MCF 10A (cell line): Measurements from ENCODE around the gene CANX. TPM values are rescaled to one million over a fixed set of nuclear protein-coding genes. Genes with fewer than 3 reads are reported as not detected.

Experiments
- BruUV-seq: library from RNA; stranded (reverse); fragments of 400-500 nt; replicated peaks from 2 replicates; lab custom pipeline; 2021; lab: Mats Ljungman, UMichigan
- CTCF ChIA-PET: fragments of 300-600 bp; sonication (Branson Sonifier 250); formaldehyde crosslinking; extraction: SDS; loops from one replicate; lab custom pipeline; 2021; ENCODE audit warnings: antibody characterized with exemption, inconsistent platforms; lab: Yijun Ruan, JAX
- POLR2A ChIA-PET: fragments of 300-600, 350-650 bp; sonication (Branson Sonifier 250); formaldehyde crosslinking; extraction: SDS; loops from one replicate; lab custom pipeline; 2020; ENCODE audit warnings: antibody characterized with exemption, inconsistent platforms; lab: Yijun Ruan, JAX
- DNase-seq: peaks from one replicate; pipeline ENCODE4 v3.0.0-alpha.2; 2018; ENCODE audit not compliant: unreplicated experiment
- H3K27ac Mint-ChIP-seq: one replicate; pipeline ENCODE4 v1.8.0; 2022; ENCODE audit warnings: mild to moderate bottlenecking, low read depth, mixed read lengths; ENCODE audit not compliant: unreplicated experiment
- H3K27me3 Mint-ChIP-seq: one replicate; pipeline ENCODE4 v1.8.0; 2022; ENCODE audit warnings: mixed read lengths; ENCODE audit not compliant: insufficient read depth, unreplicated experiment
- H3K36me3 Mint-ChIP-seq: one replicate; pipeline ENCODE4 v1.8.0; 2022; ENCODE audit warnings: mild to moderate bottlenecking, moderate library complexity, mixed read lengths; ENCODE audit not compliant: insufficient read depth, unreplicated experiment
- H3K4me1 Mint-ChIP-seq: one replicate; pipeline ENCODE4 v1.8.0; 2022; ENCODE audit warnings: mixed read lengths; ENCODE audit not compliant: insufficient read depth, unreplicated experiment
- H3K4me3 Mint-ChIP-seq: one replicate; pipeline ENCODE4 v1.8.0; 2022; ENCODE audit warnings: mild to moderate bottlenecking, moderate library complexity, mixed read lengths; ENCODE audit not compliant: unreplicated experiment
- H3K9me3 Mint-ChIP-seq: one replicate; pipeline ENCODE4 v1.8.0; 2022; ENCODE audit warnings: mixed read lengths; ENCODE audit not compliant: unreplicated experiment
- intact Hi-C: fragments of 100-400 bp; cut with micrococcal nuclease; formaldehyde crosslinking; loops from 2 replicates; pipeline ENCODE4 v1.14.1; 2022
- total RNA-seq: library from RNA; stranded (reverse); gene quantifications from 2 replicates; pipeline ENCODE4 v1.2.3, GENCODE V29; 2022
- TF ChIP-seq, protein P1 (sequence below): fragments of 200-600 bp; IDR thresholded peaks from one replicate; pipeline ENCODE4 v1.8.0; 2022; ENCODE audit warnings: antibody characterized with exemption, mild to moderate bottlenecking; ENCODE audit not compliant: unreplicated experiment

The CANX gene
- total RNA-seq, 1 experiment from 2014 or later, result 1,781 TPM

- POLR2A ChIA-PET, result interaction anchor here (0.7 to 3.4 kb wide), 25 partner anchors 8 to 568 kb away, joined by 3 to 69 read pairs (median 4); partner anchors contain the start of genes HNRNPH1, LTC4S, MAML1 and MGAT4B
- CTCF ChIA-PET, result interaction anchor here (0.6 to 4.3 kb wide), 30 partner anchors 8 to 243 kb away, joined by 3 to 42 read pairs (median 6); partner anchors contain the start of genes HNRNPH1, LTC4S and SQSTM1
- DNase-seq, result peak; percentile 88
Observed at GRCh38 chr5:179763215-179763945, 64.6 kb downstream of the CANX start.

GRCh38 chr5:179764056-179764455 lies 65.3 kb downstream of the CANX start:
- H3K4me1 Mint-ChIP-seq, result peaks cover 56% of the 10 kb centered on the region
- H3K9me3 Mint-ChIP-seq, result no peaks in the 10 kb centered on the region
- POLR2A ChIA-PET, result interaction anchor here (1.0 to 3.4 kb wide), 10 partner anchors 13 to 66 kb away, joined by 4 to 69 read pairs (median 8); partner anchors contain the start of genes LTC4S, MAML1, MGAT4B and SQSTM1
- intact Hi-C loops, result no loop called here
- no peak for DNase-seq
- peaks cover 45% of the 10 kb centered on the region for H3K36me3 Mint-ChIP-seq
- BruUV-seq, result no TSS peak
- peak overlapping the region; percentile 33 for H3K4me3 Mint-ChIP-seq
- CTCF ChIA-PET, result interaction anchor here (0.6 to 4.3 kb wide), 15 partner anchors 14 to 242 kb away, joined by 3 to 42 read pairs (median 11); partner anchors contain the start of genes HNRNPH1, LTC4S and SQSTM1
- H3K27ac Mint-ChIP-seq, result peak overlapping the region; percentile 75
- no peaks in the 10 kb centered on the region for H3K27me3 Mint-ChIP-seq
- TF ChIP-seq, protein P1, sequence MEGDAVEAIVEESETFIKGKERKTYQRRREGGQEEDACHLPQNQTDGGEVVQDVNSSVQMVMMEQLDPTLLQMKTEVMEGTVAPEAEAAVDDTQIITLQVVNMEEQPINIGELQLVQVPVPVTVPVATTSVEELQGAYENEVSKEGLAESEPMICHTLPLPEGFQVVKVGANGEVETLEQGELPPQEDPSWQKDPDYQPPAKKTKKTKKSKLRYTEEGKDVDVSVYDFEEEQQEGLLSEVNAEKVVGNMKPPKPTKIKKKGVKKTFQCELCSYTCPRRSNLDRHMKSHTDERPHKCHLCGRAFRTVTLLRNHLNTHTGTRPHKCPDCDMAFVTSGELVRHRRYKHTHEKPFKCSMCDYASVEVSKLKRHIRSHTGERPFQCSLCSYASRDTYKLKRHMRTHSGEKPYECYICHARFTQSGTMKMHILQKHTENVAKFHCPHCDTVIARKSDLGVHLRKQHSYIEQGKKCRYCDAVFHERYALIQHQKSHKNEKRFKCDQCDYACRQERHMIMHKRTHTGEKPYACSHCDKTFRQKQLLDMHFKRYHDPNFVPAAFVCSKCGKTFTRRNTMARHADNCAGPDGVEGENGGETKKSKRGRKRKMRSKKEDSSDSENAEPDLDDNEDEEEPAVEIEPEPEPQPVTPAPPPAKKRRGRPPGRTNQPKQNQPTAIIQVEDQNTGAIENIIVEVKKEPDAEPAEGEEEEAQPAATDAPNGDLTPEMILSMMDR, result no peak

More at GRCh38 chr5:179763215-179763945, 64.6 kb downstream of the CANX start:
- H3K27ac Mint-ChIP-seq, result peak overlapping the region; percentile 75
- no peaks in the 10 kb centered on the region for H3K9me3 Mint-ChIP-seq
- H3K27me3 Mint-ChIP-seq, result no peaks in the 10 kb centered on the region
- H3K4me3 Mint-ChIP-seq, result peak overlapping the region; percentile 33
- intact Hi-C loops, result loop anchor here (1.0 to 2.0 kb wide), 4 partner anchors 33 to 145 kb away; partner anchors contain the start of gene MRNIP
- BruUV-seq, result no TSS peak
- TF ChIP-seq, protein P1, result peak; percentile 83
- peaks cover 42% of the 10 kb centered on the region for H3K36me3 Mint-ChIP-seq
- peaks cover 56% of the 10 kb centered on the region for H3K4me1 Mint-ChIP-seq

- POLR2A ChIA-PET, result interaction anchor here (0.6 to 2.0 kb wide), 6 partner anchors 27 to 33 kb away, joined by 3 to 9 read pairs (median 3); partner anchors contain the start of genes LTC4S and MAML1
- Mint-ChIP-seq H3K27me3 (no peaks in the 10 kb centered on the region), H3K9me3 (no peaks in the 10 kb centered on the region), H3K36me3 (peaks cover 53% of the 10 kb centered on the region), H3K4me3 (peak overlapping the region; percentile 7), H3K27ac (peak overlapping the region; percentile 77), H3K4me1 (peaks cover 45% of the 10 kb centered on the region)
- peak; percentile 88 for DNase-seq
- no TSS peak for BruUV-seq
- CTCF ChIA-PET, result interaction anchor here (0.6 to 3.8 kb wide), 6 partner anchors 13 to 37 kb away, joined by 3 to 28 read pairs (median 7); partner anchors contain the start of gene LTC4S
- intact Hi-C loops, result no loop called here
- TF ChIP-seq, protein P1, result no peak
Observed at GRCh38 chr5:179765400-179765799, 66.6 kb downstream of the CANX start.
